GM12891 (cell line): ENCODE results near the gene COLEC12.

Experiments used
- POLR2A ChIP-seq: IDR thresholded peaks from 2 replicates; pipeline ENCODE4 v1.6.1; 2011; ENCODE audit warnings: low read depth, low read length, control low read depth
- SPI1 ChIP-seq: IDR thresholded peaks from 2 replicates; pipeline ENCODE4 v1.6.1; 2011; ENCODE audit warnings: low read depth, low read length, control low read depth
- TAF1 ChIP-seq: IDR thresholded peaks from 2 replicates; pipeline ENCODE4 v1.6.1; 2011; ENCODE audit warnings: low read depth, low read length, control low read depth

- TF ChIP-seq POLR2A, result no peak
- no peak for TF ChIP-seq TAF1
- TF ChIP-seq SPI1, result no peak
Observed at GRCh38 chr18:323253-323622, 177.3 kb downstream of the COLEC12 start.
